ENCODE results near the gene SLC23A1.

SLC23A1 gene

GRCh38 chr5:139368613-139369012 is 14.5 kb downstream of the SLC23A1 start:
- TF ChIP-seq SIN3A (IDR thresholded peaks at IDR 0.05; ENCODE audit: borderline replicate concordance, insufficient read depth, low read length) (no peak), POLR2AphosphoS5 (IDR thresholded peaks at IDR 0.05; ENCODE audit: low read depth, low read length) (no peak), FOXP2 (optimal IDR thresholded peaks at IDR 0.05; ENCODE audit: borderline replicate concordance, extremely low read depth, extremely low read length, insufficient read depth) (no peak), TAF1 (IDR thresholded peaks at IDR 0.05; ENCODE audit: borderline replicate concordance, insufficient read depth, low read length) (no peak)
- TF ChIP-seq, protein P1, sequence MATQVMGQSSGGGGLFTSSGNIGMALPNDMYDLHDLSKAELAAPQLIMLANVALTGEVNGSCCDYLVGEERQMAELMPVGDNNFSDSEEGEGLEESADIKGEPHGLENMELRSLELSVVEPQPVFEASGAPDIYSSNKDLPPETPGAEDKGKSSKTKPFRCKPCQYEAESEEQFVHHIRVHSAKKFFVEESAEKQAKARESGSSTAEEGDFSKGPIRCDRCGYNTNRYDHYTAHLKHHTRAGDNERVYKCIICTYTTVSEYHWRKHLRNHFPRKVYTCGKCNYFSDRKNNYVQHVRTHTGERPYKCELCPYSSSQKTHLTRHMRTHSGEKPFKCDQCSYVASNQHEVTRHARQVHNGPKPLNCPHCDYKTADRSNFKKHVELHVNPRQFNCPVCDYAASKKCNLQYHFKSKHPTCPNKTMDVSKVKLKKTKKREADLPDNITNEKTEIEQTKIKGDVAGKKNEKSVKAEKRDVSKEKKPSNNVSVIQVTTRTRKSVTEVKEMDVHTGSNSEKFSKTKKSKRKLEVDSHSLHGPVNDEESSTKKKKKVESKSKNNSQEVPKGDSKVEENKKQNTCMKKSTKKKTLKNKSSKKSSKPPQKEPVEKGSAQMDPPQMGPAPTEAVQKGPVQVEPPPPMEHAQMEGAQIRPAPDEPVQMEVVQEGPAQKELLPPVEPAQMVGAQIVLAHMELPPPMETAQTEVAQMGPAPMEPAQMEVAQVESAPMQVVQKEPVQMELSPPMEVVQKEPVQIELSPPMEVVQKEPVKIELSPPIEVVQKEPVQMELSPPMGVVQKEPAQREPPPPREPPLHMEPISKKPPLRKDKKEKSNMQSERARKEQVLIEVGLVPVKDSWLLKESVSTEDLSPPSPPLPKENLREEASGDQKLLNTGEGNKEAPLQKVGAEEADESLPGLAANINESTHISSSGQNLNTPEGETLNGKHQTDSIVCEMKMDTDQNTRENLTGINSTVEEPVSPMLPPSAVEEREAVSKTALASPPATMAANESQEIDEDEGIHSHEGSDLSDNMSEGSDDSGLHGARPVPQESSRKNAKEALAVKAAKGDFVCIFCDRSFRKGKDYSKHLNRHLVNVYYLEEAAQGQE (IDR thresholded peaks at IDR 0.05; ENCODE audit: insufficient read depth in 1 of 2, low read depth in 2 of 2, low read length in 2 of 2) = no peak

GRCh38 chr5:139364466-139364865 is 18.6 kb downstream of the SLC23A1 start:
- TF ChIP-seq FOXP2 (optimal IDR thresholded peaks at IDR 0.05; ENCODE audit: borderline replicate concordance, extremely low read depth, extremely low read length, insufficient read depth) = no peak
- no peak for TF ChIP-seq POLR2AphosphoS5 (IDR thresholded peaks at IDR 0.05; ENCODE audit: low read depth, low read length)
- TF ChIP-seq SIN3A (IDR thresholded peaks at IDR 0.05; ENCODE audit: borderline replicate concordance, insufficient read depth, low read length) = no peak
- TF ChIP-seq TAF1 (IDR thresholded peaks at IDR 0.05; ENCODE audit: borderline replicate concordance, insufficient read depth, low read length) = no peak
- TF ChIP-seq, protein P1 (IDR thresholded peaks at IDR 0.05; ENCODE audit: insufficient read depth in 1 of 2, low read depth in 2 of 2, low read length in 2 of 2) = no peak

- TF ChIP-seq TAF1 (IDR thresholded peaks at IDR 0.05; ENCODE audit: borderline replicate concordance, insufficient read depth, low read length) (no peak), POLR2AphosphoS5 (IDR thresholded peaks at IDR 0.05; ENCODE audit: low read depth, low read length) (no peak), FOXP2 (optimal IDR thresholded peaks at IDR 0.05; ENCODE audit: borderline replicate concordance, extremely low read depth, extremely low read length, insufficient read depth) (no peak), SIN3A (IDR thresholded peaks at IDR 0.05; ENCODE audit: borderline replicate concordance, insufficient read depth, low read length) (no peak)
- TF ChIP-seq, protein P1 (IDR thresholded peaks at IDR 0.05; ENCODE audit: insufficient read depth in 1 of 2, low read depth in 2 of 2, low read length in 2 of 2) = no peak
Measured at GRCh38 chr5:139363937-139364336, 19.2 kb downstream of the SLC23A1 start.

DNA sequence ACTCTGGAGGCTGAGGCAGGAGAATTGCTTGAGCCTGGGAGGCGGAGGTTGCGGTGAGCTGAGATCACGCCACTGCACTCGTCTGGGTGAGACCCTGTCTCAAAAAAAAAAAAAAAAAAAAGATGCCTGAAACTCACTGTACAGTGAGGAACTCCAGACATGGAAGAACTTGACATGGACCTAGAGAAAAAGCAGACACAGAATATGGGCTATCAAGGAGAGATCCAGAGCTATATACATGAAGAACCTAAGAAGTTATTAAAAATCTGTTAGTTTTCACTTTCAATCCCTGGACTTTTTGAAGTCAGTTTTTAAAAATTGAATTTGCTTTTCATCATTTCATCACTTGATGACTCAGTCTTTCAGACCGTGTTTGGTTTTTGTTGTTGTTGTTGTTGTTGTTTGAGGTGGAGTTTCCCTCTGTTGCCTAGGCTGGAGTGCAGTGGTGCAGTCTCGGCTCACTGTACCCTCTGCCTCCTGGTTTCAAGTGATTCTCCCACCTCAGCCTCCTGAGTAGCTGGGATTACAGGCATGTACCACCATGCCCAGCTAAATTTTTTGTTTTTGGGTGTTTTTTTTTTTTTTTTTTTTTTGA is 21.2 kb downstream of the SLC23A1 start:
- TF ChIP-seq, protein P1 (IDR thresholded peaks at IDR 0.05; ENCODE audit: insufficient read depth in 1 of 2, low read depth in 2 of 2, low read length in 2 of 2) = no peak
- TF ChIP-seq SIN3A (IDR thresholded peaks at IDR 0.05; ENCODE audit: borderline replicate concordance, insufficient read depth, low read length) (no peak), POLR2AphosphoS5 (IDR thresholded peaks at IDR 0.05; ENCODE audit: low read depth, low read length) (no peak), TAF1 (IDR thresholded peaks at IDR 0.05; ENCODE audit: borderline replicate concordance, insufficient read depth, low read length) (no peak), FOXP2 (optimal IDR thresholded peaks at IDR 0.05; ENCODE audit: borderline replicate concordance, extremely low read depth, extremely low read length, insufficient read depth) (no peak)

Measured in PFSK-1 (cell line).